ENCODE results near the gene RRP15.
A peak's percentile ranks its signal among the peaks of the same experiment; 100 is the strongest.

The RRP15 gene

DNA sequence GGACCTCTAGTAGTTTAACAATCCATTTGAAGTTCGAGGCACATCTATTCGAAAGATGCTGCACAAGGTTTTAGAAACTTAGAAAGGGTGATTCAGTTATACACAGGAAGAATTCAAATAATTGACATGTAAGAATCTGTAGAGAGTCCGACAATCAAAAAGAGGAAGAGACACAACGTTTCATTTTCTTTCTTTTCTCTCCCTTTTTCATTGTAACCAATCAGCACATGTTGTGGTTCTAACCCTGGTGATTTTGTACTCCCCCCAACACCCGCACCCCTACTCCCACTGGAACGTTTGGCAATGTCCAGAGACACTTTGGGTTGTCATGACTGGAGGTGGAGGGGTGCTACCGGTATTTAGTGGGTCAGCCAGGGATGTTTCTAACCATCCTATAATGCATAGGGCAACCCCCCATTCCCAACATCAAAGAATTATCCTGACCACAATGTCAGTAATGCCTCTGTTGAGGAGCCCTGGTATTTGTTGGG, 65.0 kb downstream of the RRP15 start:
- H2AFZ ChIP-seq (ENCODE audit: low read length) = no peak overlapping the region
- no peaks in the 10 kb centered on the region for H3F3A ChIP-seq (ENCODE audit: insufficient read depth, low read length)
- no peak overlapping the region for H3K27ac ChIP-seq (ENCODE audit: low read depth, low read length, poor library complexity, severe bottlenecking)
- 0 out of 2 replicates have a peak, but pooled peaks cover 4% of the 10 kb centered on the region for H3K27me3 ChIP-seq (ENCODE audit: insufficient read depth, low read length)
- H3K9me3 ChIP-seq (ENCODE audit: low read length) = no peaks in the 10 kb centered on the region
- no peak overlapping the region for H3K4me3 ChIP-seq (ENCODE audit: low read depth, low read length, poor library complexity, severe bottlenecking)
- H3K4me1 ChIP-seq (ENCODE audit: insufficient read depth, low read length, severe bottlenecking) = peaks cover 19% of the 10 kb centered on the region
- H3K9ac ChIP-seq (ENCODE audit: low read length) = no peak overlapping the region
- no peaks in the 10 kb centered on the region for H3K79me2 ChIP-seq (ENCODE audit: insufficient read depth, low read length)
- no peaks in the 10 kb centered on the region for H3K9me2 ChIP-seq (ENCODE audit: low read depth, low read length)
- no peaks in the 10 kb centered on the region for H3K36me3 ChIP-seq (ENCODE audit: insufficient read depth, low read length)
- no peaks in the 10 kb centered on the region for H4K20me1 ChIP-seq (ENCODE audit: insufficient read depth, low read length)
- no peak overlapping the region for H3K4me2 ChIP-seq (ENCODE audit: low read length)
- TF ChIP-seq, protein P1, sequence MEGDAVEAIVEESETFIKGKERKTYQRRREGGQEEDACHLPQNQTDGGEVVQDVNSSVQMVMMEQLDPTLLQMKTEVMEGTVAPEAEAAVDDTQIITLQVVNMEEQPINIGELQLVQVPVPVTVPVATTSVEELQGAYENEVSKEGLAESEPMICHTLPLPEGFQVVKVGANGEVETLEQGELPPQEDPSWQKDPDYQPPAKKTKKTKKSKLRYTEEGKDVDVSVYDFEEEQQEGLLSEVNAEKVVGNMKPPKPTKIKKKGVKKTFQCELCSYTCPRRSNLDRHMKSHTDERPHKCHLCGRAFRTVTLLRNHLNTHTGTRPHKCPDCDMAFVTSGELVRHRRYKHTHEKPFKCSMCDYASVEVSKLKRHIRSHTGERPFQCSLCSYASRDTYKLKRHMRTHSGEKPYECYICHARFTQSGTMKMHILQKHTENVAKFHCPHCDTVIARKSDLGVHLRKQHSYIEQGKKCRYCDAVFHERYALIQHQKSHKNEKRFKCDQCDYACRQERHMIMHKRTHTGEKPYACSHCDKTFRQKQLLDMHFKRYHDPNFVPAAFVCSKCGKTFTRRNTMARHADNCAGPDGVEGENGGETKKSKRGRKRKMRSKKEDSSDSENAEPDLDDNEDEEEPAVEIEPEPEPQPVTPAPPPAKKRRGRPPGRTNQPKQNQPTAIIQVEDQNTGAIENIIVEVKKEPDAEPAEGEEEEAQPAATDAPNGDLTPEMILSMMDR (IDR thresholded peaks at IDR 0.05; ENCODE audit: low read length) = no peak
- no peak for TF ChIP-seq EZH2 (IDR thresholded peaks at IDR 0.05; ENCODE audit: borderline replicate concordance, low read length)

DNA sequence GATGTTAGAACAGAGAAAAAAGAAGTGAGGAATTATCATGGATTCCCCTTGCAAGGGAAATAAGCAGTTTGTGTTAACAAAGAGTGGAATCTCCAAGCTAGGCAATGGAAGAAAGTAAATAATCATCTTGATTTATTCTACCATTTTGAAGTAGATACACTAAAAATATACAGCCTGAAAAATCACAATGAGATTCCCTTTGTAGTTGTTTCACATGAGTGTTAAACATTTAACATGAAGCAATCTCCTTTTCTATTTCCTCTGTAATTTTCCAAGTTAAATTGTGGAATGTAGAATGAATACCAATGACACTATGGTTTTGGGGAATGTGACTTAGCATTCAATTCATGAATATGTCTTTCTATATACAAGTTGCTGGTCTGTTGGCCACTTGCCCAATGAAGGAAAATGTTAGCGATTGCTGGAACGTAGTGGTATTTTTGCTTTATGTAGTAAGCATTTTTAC, 65.7 kb downstream of the RRP15 start:
- H3K4me1 ChIP-seq (ENCODE audit: insufficient read depth, low read length, severe bottlenecking) = peaks cover 11% of the 10 kb centered on the region

DNA sequence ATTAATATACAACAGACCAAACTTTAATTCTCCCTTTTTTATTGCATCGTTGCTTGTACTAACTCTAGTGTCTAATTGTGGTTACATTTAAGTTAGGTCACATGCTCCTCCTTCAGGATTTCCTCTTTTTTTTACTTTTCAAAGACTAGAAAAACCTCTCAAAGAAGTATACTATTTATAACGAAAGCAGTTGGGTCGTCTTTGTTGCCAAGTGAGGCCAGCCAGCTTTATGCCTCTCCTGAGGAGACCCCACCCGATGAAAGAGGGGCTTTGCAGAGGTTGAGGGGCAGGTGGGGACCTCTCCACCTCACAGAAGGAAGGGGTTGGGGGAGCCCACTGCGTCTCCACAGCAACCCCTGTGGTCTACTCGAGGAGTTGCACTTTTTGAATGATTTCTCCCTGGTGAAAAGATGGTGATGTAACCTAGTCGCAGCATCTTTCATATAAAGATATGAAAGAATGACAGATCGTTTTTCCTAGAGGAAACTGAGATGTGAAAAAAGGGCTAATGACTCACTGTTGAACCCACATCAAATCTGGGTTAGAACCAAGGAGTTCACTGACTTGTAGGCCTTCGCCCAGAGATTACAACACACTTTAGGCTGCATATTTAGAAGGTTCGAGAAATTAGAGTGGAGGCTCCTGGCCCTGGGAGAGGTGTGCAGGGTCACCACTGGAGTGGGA, 66.4 kb downstream of the RRP15 start:
- Histone ChIP-seq H3K4me1 (ENCODE audit: insufficient read depth, low read length, severe bottlenecking) (peaks cover 8% of the 10 kb centered on the region), H3K4me2 (ENCODE audit: low read length) (peak overlapping the region; percentile 3; the same call in 1 of the 2 replicates), H3K4me3 (ENCODE audit: low read depth, low read length, poor library complexity, severe bottlenecking) (no peak overlapping the region), H3K9ac (ENCODE audit: low read length) (no peak overlapping the region), H3K9me2 (ENCODE audit: low read depth, low read length) (no peaks in the 10 kb centered on the region), H3K9me3 (ENCODE audit: low read length) (no peaks in the 10 kb centered on the region), H3K27me3 (ENCODE audit: insufficient read depth, low read length) (0 out of 2 replicates have a peak, but pooled peaks cover 4% of the 10 kb centered on the region), H2AFZ (ENCODE audit: low read length) (no peak overlapping the region), H3K27ac (ENCODE audit: low read depth, low read length, poor library complexity, severe bottlenecking) (no peak overlapping the region), H3K79me2 (ENCODE audit: insufficient read depth, low read length) (no peaks in the 10 kb centered on the region), H4K20me1 (ENCODE audit: insufficient read depth, low read length) (no peaks in the 10 kb centered on the region), H3K36me3 (ENCODE audit: insufficient read depth, low read length) (no peaks in the 10 kb centered on the region), H3F3A (ENCODE audit: insufficient read depth, low read length) (no peaks in the 10 kb centered on the region)
- TF ChIP-seq, protein P1 (IDR thresholded peaks at IDR 0.05; ENCODE audit: low read length) = peak; percentile 43
- no peak for TF ChIP-seq EZH2 (IDR thresholded peaks at IDR 0.05; ENCODE audit: borderline replicate concordance, low read length)

More for the DNA sequence above, 65.7 kb downstream of the RRP15 start:
- Histone ChIP-seq H3F3A (ENCODE audit: insufficient read depth, low read length) (no peaks in the 10 kb centered on the region), H3K79me2 (ENCODE audit: insufficient read depth, low read length) (no peaks in the 10 kb centered on the region), H3K4me3 (ENCODE audit: low read depth, low read length, poor library complexity, severe bottlenecking) (no peak overlapping the region), H3K27ac (ENCODE audit: low read depth, low read length, poor library complexity, severe bottlenecking) (no peak overlapping the region), H3K27me3 (ENCODE audit: insufficient read depth, low read length) (0 out of 2 replicates have a peak, but pooled peaks cover 4% of the 10 kb centered on the region), H2AFZ (ENCODE audit: low read length) (no peak overlapping the region), H3K9ac (ENCODE audit: low read length) (no peak overlapping the region), H3K9me2 (ENCODE audit: low read depth, low read length) (no peaks in the 10 kb centered on the region), H3K9me3 (ENCODE audit: low read length) (no peaks in the 10 kb centered on the region), H3K36me3 (ENCODE audit: insufficient read depth, low read length) (no peaks in the 10 kb centered on the region), H4K20me1 (ENCODE audit: insufficient read depth, low read length) (no peaks in the 10 kb centered on the region), H3K4me2 (ENCODE audit: low read length) (peak overlapping the region; percentile 3; the same call in 1 of the 2 replicates)
- TF ChIP-seq, protein P1 (IDR thresholded peaks at IDR 0.05; ENCODE audit: low read length) = no peak
- TF ChIP-seq EZH2 (IDR thresholded peaks at IDR 0.05; ENCODE audit: borderline replicate concordance, low read length) = no peak
